HCT116 (cell line): ENCODE results near the gene IQGAP2. TPM values are rescaled to one million over a fixed set of nuclear protein-coding genes. Genes with fewer than 3 reads are reported as not detected.

Experiments
- total RNA-seq: library from RNA; stranded (reverse); gene quantifications from one replicate; pipeline ENCODE4 v1.2.1, GENCODE V29; 2021; ENCODE audit not compliant: unreplicated experiment

Gene IQGAP2
- total RNA-seq, 1 experiment from 2014 or later = 2.0 TPM

Other genes starting within 250 kb of the IQGAP2 start
- gene F2RL2, start 220.1 kb downstream of the IQGAP2 start, total RNA-seq = 0.07 TPM